Esophagus muscularis mucosa (tissue), 3 donors: ENCODE data around the gene SENP1.

ENCODE experiments used
- POLR2A ChIP-seq: fragments of 450-650 bp; IDR thresholded peaks from one replicate; pipeline ENCODE4 v1.6.1; 2017; ENCODE audit warnings: antibody characterized with exemption, moderate library complexity, mild to moderate bottlenecking, low read depth
- TF ChIP-seq, protein P1 (sequence below), 3 experiments: fragments of 200-600 bp in 2 of 3; fragments of 450-650 bp in 1 of 3; sonication (generic) in 2 of 3; IDR thresholded peaks; one replicate each; pipeline ENCODE4 v1.5.1; 2017 to 2019; ENCODE audit warnings: antibody characterized with exemption in 3 of 3, mild to moderate bottlenecking in 2 of 3, moderate library complexity in 1 of 3

- TF ChIP-seq, protein P1, sequence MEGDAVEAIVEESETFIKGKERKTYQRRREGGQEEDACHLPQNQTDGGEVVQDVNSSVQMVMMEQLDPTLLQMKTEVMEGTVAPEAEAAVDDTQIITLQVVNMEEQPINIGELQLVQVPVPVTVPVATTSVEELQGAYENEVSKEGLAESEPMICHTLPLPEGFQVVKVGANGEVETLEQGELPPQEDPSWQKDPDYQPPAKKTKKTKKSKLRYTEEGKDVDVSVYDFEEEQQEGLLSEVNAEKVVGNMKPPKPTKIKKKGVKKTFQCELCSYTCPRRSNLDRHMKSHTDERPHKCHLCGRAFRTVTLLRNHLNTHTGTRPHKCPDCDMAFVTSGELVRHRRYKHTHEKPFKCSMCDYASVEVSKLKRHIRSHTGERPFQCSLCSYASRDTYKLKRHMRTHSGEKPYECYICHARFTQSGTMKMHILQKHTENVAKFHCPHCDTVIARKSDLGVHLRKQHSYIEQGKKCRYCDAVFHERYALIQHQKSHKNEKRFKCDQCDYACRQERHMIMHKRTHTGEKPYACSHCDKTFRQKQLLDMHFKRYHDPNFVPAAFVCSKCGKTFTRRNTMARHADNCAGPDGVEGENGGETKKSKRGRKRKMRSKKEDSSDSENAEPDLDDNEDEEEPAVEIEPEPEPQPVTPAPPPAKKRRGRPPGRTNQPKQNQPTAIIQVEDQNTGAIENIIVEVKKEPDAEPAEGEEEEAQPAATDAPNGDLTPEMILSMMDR (IDR thresholded peaks at IDR 0.05): no peak
- no peak for TF ChIP-seq POLR2A
These were observed 62.1 kb downstream of the SENP1 start for GRCh38 chr12:48043771-48044170.
